PC-9 (cell line): ENCODE measurements around the gene ALPG.

Experiments used
- EZH2 ChIP-seq: fragments of 200-600 bp; sonication (generic); IDR thresholded peaks from 2 replicates; pipeline ENCODE4 v1.8.0; 2017; ENCODE audit warnings: antibody characterized with exemption, low read depth
- TF ChIP-seq, protein P1 (sequence below): fragments of 200-600 bp; sonication (generic); conservative IDR thresholded peaks from 2 replicates; pipeline ENCODE4 v1.6.1; 2017; ENCODE audit warnings: mixed run types, antibody characterized with exemption, mild to moderate bottlenecking, moderate library complexity

DNA sequence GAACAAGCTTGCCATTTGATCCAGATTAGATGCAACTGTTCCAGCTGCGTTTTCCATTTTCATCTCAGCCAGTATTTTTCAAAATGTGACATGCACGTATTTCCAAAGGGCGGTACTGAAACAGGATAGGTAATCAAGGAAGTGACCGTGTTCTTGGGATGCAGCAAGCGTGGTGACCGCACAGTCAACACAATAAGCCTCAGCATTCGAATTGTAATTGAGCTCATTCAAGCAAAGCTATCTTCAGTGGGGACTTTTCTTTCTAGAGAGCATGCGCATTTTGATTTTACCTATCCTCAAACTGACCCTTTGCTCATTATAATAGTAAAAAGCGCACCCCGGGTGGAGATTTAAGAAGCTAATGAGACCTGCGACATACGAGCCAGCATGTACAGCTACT is 31.5 kb upstream of the ALPG start:
- TF ChIP-seq, protein P1, sequence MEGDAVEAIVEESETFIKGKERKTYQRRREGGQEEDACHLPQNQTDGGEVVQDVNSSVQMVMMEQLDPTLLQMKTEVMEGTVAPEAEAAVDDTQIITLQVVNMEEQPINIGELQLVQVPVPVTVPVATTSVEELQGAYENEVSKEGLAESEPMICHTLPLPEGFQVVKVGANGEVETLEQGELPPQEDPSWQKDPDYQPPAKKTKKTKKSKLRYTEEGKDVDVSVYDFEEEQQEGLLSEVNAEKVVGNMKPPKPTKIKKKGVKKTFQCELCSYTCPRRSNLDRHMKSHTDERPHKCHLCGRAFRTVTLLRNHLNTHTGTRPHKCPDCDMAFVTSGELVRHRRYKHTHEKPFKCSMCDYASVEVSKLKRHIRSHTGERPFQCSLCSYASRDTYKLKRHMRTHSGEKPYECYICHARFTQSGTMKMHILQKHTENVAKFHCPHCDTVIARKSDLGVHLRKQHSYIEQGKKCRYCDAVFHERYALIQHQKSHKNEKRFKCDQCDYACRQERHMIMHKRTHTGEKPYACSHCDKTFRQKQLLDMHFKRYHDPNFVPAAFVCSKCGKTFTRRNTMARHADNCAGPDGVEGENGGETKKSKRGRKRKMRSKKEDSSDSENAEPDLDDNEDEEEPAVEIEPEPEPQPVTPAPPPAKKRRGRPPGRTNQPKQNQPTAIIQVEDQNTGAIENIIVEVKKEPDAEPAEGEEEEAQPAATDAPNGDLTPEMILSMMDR: no peak
- no peak for TF ChIP-seq EZH2
